Measurements from ENCODE around the gene NUDCD2.
"Not testable (repeated sequence)": the region's sequence is repeated elsewhere in the genome, so short reads cannot be mapped to it uniquely, and the experiment has no call there.

Gene NUDCD2

GRCh38 chr5:163463063-163463435, 3.1 kb upstream of the NUDCD2 start:
- no peak for DNase-seq

GRCh38 chr5:163460562-163461171, 765 bp upstream of the NUDCD2 start, which contains the start of gene HMMR:
HMMR (plus strand) TSS chr5:163460632; CDS start chr5:163460693, 61 bp downstream.
- DNase-seq = peak; percentile 8

GRCh38 chr5:163459462-163459818, 462 bp downstream of the NUDCD2 start:
- no peak for DNase-seq

- no peak for DNase-seq
These were observed 1.0 kb downstream of the NUDCD2 start for GRCh38 chr5:163458778-163459385.

GRCh38 chr5:163456840-163457239, 3.1 kb downstream of the NUDCD2 start:
- no peak for DNase-seq

- no peak for DNase-seq
These were observed 3.8 kb downstream of the NUDCD2 start for GRCh38 chr5:163456029-163456589.

- not testable (repeated sequence) for DNase-seq
These were observed 4.5 kb downstream of the NUDCD2 start for GRCh38 chr5:163455406-163455805.

- DNase-seq = peak; percentile 1
These were observed 6.2 kb downstream of the NUDCD2 start for GRCh38 chr5:163453705-163454104.

- no peak for DNase-seq
These were observed 8.4 kb downstream of the NUDCD2 start for GRCh38 chr5:163451489-163451888.

- DNase-seq = no peak
These were observed 11.4 kb downstream of the NUDCD2 start for GRCh38 chr5:163448491-163448890.

- DNase-seq = no peak
These were observed 12.0 kb downstream of the NUDCD2 start for GRCh38 chr5:163447875-163448274.

- no peak for DNase-seq
These were observed 12.7 kb downstream of the NUDCD2 start for GRCh38 chr5:163447191-163447590.

- no peak for DNase-seq
These were observed 14.6 kb downstream of the NUDCD2 start for GRCh38 chr5:163445345-163445744.

- DNase-seq = no peak
These were observed 15.4 kb downstream of the NUDCD2 start for GRCh38 chr5:163444526-163444925.

- DNase-seq = no peak
These were observed 18.9 kb downstream of the NUDCD2 start for GRCh38 chr5:163440954-163441353.

GRCh38 chr5:163439092-163439425, 20.8 kb downstream of the NUDCD2 start:
- peak; percentile 14 for DNase-seq

- DNase-seq = peak; percentile 94
These were observed 22.4 kb downstream of the NUDCD2 start, which contains the start of gene CCNG1 for GRCh38 chr5:163437309-163438182. CCNG1 (plus strand) TSS chr5:163437595; CDS start chr5:163439257, 1,662 bp downstream.

GRCh38 chr5:163437011-163437308, 22.9 kb downstream of the NUDCD2 start:
- DNase-seq = no peak

- no peak for DNase-seq
These were observed 23.4 kb downstream of the NUDCD2 start for GRCh38 chr5:163436515-163436914.

GRCh38 chr5:163434401-163434866, 25.5 kb downstream of the NUDCD2 start:
- peak; percentile 24 for DNase-seq

- no peak for DNase-seq
These were observed 26.6 kb downstream of the NUDCD2 start for GRCh38 chr5:163433271-163433670.

- no peak for DNase-seq
These were observed 27.4 kb downstream of the NUDCD2 start for GRCh38 chr5:163432544-163432943.

- peak; percentile 23 for DNase-seq
These were observed 33.8 kb downstream of the NUDCD2 start for GRCh38 chr5:163426128-163426527.

GRCh38 chr5:163424836-163425235, 35.1 kb downstream of the NUDCD2 start:
- no peak for DNase-seq

Measured in GF-D8 (cell line).